HEK293 (cell line): ENCODE measurements around the gene ARPC1A.

Source experiments
- RBAK ChIP-seq: fragments of 450-650 bp; formaldehyde crosslinking; IDR thresholded peaks from 2 replicates; pipeline ENCODE4 v1.5.1; 2016; ENCODE audit warnings: missing biosample characterization, missing genetic modification characterization
- YY1 ChIP-seq: fragments of 450-650 bp; formaldehyde crosslinking; IDR thresholded peaks from 2 replicates; pipeline ENCODE4 v1.5.1; 2018; ENCODE audit warnings: missing biosample characterization, missing genetic modification characterization
- ZNF140 ChIP-seq: fragments of 450-650 bp; formaldehyde crosslinking; IDR thresholded peaks from 2 replicates; pipeline ENCODE4 v1.5.1; 2016; ENCODE audit warnings: missing biosample characterization, missing genetic modification characterization
- ZNF585B ChIP-seq: fragments of 450-650 bp; formaldehyde crosslinking; IDR thresholded peaks from 2 replicates; pipeline ENCODE4 v1.5.1; 2016; ENCODE audit warnings: missing biosample characterization, missing genetic modification characterization
- ZNF785 ChIP-seq: fragments of 450-650 bp; formaldehyde crosslinking; IDR thresholded peaks from 2 replicates; pipeline ENCODE4 v1.5.1; 2016; ENCODE audit warnings: missing biosample characterization, missing genetic modification characterization
- TF ChIP-seq, protein P1 (sequence below): fragments of 450-650 bp; formaldehyde crosslinking; IDR thresholded peaks from 2 replicates; pipeline ENCODE4 v1.5.1; 2016; ENCODE audit warnings: missing biosample characterization, missing genetic modification characterization

DNA sequence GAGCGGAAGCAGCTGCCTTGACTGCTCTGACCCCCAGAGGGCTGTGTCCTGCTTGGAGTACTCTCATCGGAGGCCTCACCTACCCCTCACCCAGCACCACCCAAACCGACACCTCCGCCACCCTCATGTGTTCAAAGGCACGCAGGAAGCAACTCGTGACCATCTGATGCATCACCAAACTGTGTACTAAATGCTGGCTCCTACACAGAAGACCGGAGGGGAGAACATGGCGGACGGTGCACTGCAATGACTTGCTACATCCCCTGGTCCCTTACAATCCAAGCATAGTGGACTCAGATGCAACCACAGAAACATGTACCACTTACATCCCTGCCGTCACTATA is 79.3 kb downstream of the ARPC1A start:
- TF ChIP-seq, protein P1, sequence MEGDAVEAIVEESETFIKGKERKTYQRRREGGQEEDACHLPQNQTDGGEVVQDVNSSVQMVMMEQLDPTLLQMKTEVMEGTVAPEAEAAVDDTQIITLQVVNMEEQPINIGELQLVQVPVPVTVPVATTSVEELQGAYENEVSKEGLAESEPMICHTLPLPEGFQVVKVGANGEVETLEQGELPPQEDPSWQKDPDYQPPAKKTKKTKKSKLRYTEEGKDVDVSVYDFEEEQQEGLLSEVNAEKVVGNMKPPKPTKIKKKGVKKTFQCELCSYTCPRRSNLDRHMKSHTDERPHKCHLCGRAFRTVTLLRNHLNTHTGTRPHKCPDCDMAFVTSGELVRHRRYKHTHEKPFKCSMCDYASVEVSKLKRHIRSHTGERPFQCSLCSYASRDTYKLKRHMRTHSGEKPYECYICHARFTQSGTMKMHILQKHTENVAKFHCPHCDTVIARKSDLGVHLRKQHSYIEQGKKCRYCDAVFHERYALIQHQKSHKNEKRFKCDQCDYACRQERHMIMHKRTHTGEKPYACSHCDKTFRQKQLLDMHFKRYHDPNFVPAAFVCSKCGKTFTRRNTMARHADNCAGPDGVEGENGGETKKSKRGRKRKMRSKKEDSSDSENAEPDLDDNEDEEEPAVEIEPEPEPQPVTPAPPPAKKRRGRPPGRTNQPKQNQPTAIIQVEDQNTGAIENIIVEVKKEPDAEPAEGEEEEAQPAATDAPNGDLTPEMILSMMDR (tag by site-specific recombination), result no peak
- no peak for TF ChIP-seq ZNF785 (tag by site-specific recombination)
- TF ChIP-seq ZNF585B, result no peak
- no peak for TF ChIP-seq YY1 (tag by site-specific recombination)
- TF ChIP-seq RBAK (tag by site-specific recombination), result no peak
- no peak for TF ChIP-seq ZNF140 (tag by site-specific recombination)
